VCaP (cell line): ENCODE results near the gene EGFLAM.
"Not testable (repeated sequence)": the region's sequence is repeated elsewhere in the genome, so short reads cannot be mapped to it uniquely, and the experiment has no call there.

Experiments
- H3K27ac ChIP-seq: fragments of 450-650 bp; 2 replicates; pipeline ENCODE4 v1.5.1; 2017
- CTCF ChIP-seq: fragments of 450-650 bp; conservative IDR thresholded peaks from 2 replicates; pipeline ENCODE4 v1.5.1; 2017; ENCODE audit warnings: mild to moderate bottlenecking, moderate library complexity

Gene EGFLAM

GRCh38 chr5:38323645-38324295 lies 65.4 kb downstream of the EGFLAM start:
- H3K27ac ChIP-seq: no peak overlapping the region
- no peak for TF ChIP-seq CTCF

- TF ChIP-seq CTCF: no peak
- no peak overlapping the region for H3K27ac ChIP-seq
These were observed 70.9 kb downstream of the EGFLAM start for GRCh38 chr5:38329132-38329715.

GRCh38 chr5:38330207-38330606 lies 71.8 kb downstream of the EGFLAM start:
- no peak overlapping the region for H3K27ac ChIP-seq
- TF ChIP-seq CTCF: no peak

- no peak for TF ChIP-seq CTCF
- no peak overlapping the region for H3K27ac ChIP-seq
These were observed 73.5 kb downstream of the EGFLAM start for GRCh38 chr5:38331831-38332230.

- not testable (repeated sequence) for H3K27ac ChIP-seq
These were observed 74.8 kb downstream of the EGFLAM start for GRCh38 chr5:38333181-38333580.

GRCh38 chr5:38338455-38338854 lies 80.1 kb downstream of the EGFLAM start:
- H3K27ac ChIP-seq: no peak overlapping the region
- TF ChIP-seq CTCF: no peak

- TF ChIP-seq CTCF: no peak
- no peak overlapping the region for H3K27ac ChIP-seq
These were observed 81.1 kb downstream of the EGFLAM start for GRCh38 chr5:38339446-38339845.

- H3K27ac ChIP-seq: no peak overlapping the region
- no peak for TF ChIP-seq CTCF
These were observed 82.7 kb downstream of the EGFLAM start for GRCh38 chr5:38341056-38341455.
